OCI-LY1 (cell line): ENCODE results near the gene CAPZA1.

Experiments
- H2AFZ ChIP-seq: fragments of 200-600 bp; sonication (generic), shearing (Covaris generic); 2 replicates; pipeline ENCODE4 v1.6.0; 2014; ENCODE audit warnings: antibody characterized with exemption, mild to moderate bottlenecking, low read length
- H3F3A ChIP-seq: fragments of 200-600 bp; sonication (generic), shearing (Covaris generic); 2 replicates; pipeline ENCODE4 v1.6.0; 2014; ENCODE audit warnings: mild to moderate bottlenecking, antibody characterized with exemption, low read length, moderate library complexity; ENCODE audit not compliant: insufficient read depth
- H3K27ac ChIP-seq: fragments of 200-600 bp; sonication (generic); 2 replicates; pipeline ENCODE4 v1.5.1; 2014; ENCODE audit warnings: low read length, mixed run types, mild to moderate bottlenecking, low read depth; ENCODE audit not compliant: poor library complexity, severe bottlenecking
- H3K27me3 ChIP-seq: fragments of 200-600 bp; sonication (generic); 2 replicates; pipeline ENCODE4 v1.6.0; 2014; ENCODE audit warnings: antibody characterized with exemption, mild to moderate bottlenecking, low read length, moderate library complexity; ENCODE audit not compliant: insufficient read depth
- H3K36me3 ChIP-seq: fragments of 200-600 bp; sonication (generic); 2 replicates; pipeline ENCODE4 v1.6.1; 2014; ENCODE audit warnings: mild to moderate bottlenecking, antibody characterized with exemption, low read length, moderate library complexity, mixed read lengths; ENCODE audit not compliant: insufficient read depth
- H3K4me1 ChIP-seq: fragments of 200-600 bp; sonication (generic); 2 replicates; pipeline ENCODE4 v1.5.1; 2014; ENCODE audit warnings: mild to moderate bottlenecking, low read length, moderate library complexity; ENCODE audit not compliant: insufficient read depth, severe bottlenecking
- H3K4me2 ChIP-seq: fragments of 200-600 bp; sonication (generic), shearing (Covaris generic); 2 replicates; pipeline ENCODE4 v1.6.1; 2014; ENCODE audit warnings: low read length
- H3K4me3 ChIP-seq: fragments of 200-600 bp; sonication (generic); 2 replicates; pipeline ENCODE4 v1.5.1; 2014; ENCODE audit warnings: low read length, low read depth, mild to moderate bottlenecking, mixed read lengths; ENCODE audit not compliant: poor library complexity, severe bottlenecking
- H3K79me2 ChIP-seq: fragments of 200-600 bp; shearing (Covaris generic); 2 replicates; pipeline ENCODE4 v1.6.1; 2016; ENCODE audit warnings: mixed run types, low read length, mixed read lengths; ENCODE audit not compliant: insufficient read depth
- H3K9ac ChIP-seq: fragments of 200-600 bp; sonication (generic), shearing (Covaris generic); 2 replicates; pipeline ENCODE4 v1.6.1; 2014; ENCODE audit warnings: mild to moderate bottlenecking, low read length, mixed read lengths
- H3K9me2 ChIP-seq: fragments of 200-600 bp; sonication (generic), shearing (Covaris generic); 2 replicates; pipeline ENCODE4 v1.6.1; 2014; ENCODE audit warnings: low read depth, mild to moderate bottlenecking, low read length, mixed read lengths
- H3K9me3 ChIP-seq: fragments of 200-600 bp; shearing (Covaris generic); 2 replicates; pipeline ENCODE4 v1.6.1; 2014; ENCODE audit warnings: low read length, mixed read lengths
- H4K20me1 ChIP-seq: fragments of 200-600 bp; sonication (generic), shearing (Covaris generic); 2 replicates; pipeline ENCODE4 v1.6.0; 2016; ENCODE audit warnings: mild to moderate bottlenecking, low read length; ENCODE audit not compliant: insufficient read depth
- CTCF ChIP-seq: fragments of 200-600 bp; sonication (generic), shearing (Covaris generic); IDR thresholded peaks from 2 replicates; pipeline ENCODE4 v1.5.1; 2017; ENCODE audit warnings: mild to moderate bottlenecking, antibody characterized with exemption, low read length, moderate library complexity, mixed read lengths
- EZH2 ChIP-seq: fragments of 200-600 bp; sonication (generic), shearing (Covaris generic); IDR thresholded peaks from 2 replicates; pipeline ENCODE4 v1.8.0; 2017; ENCODE audit warnings: borderline replicate concordance, mixed run types, mild to moderate bottlenecking, antibody characterized with exemption, low read length, moderate library complexity, mixed read lengths

Gene CAPZA1

GRCh38 chr1:112643080-112643479 is 23.4 kb downstream of the CAPZA1 start:
- Histone ChIP-seq H3K4me2 (no peak overlapping the region), H3K9me2 (no peaks in the 10 kb centered on the region), H3K4me3 (no peak overlapping the region), H2AFZ (no peak overlapping the region), H3K9me3 (no peaks in the 10 kb centered on the region), H3K36me3 (peaks cover 51% of the 10 kb centered on the region), H3K79me2 (peaks cover 83% of the 10 kb centered on the region), H4K20me1 (peaks cover 2% of the 10 kb centered on the region; the same call in 1 of the 2 replicates), H3K27ac (no peak overlapping the region), H3F3A (no peaks in the 10 kb centered on the region), H3K9ac (no peak overlapping the region), H3K4me1 (no peaks in the 10 kb centered on the region), H3K27me3 (no peaks in the 10 kb centered on the region)
- no peak for TF ChIP-seq CTCF
- TF ChIP-seq EZH2 = no peak

GRCh38 chr1:112646225-112646624 is 26.6 kb downstream of the CAPZA1 start:
- no peaks in the 10 kb centered on the region for H3F3A ChIP-seq
- no peaks in the 10 kb centered on the region for H3K4me1 ChIP-seq
- TF ChIP-seq CTCF (no peak), EZH2 (no peak)
- peaks cover 67% of the 10 kb centered on the region for H3K79me2 ChIP-seq
- H4K20me1 ChIP-seq = peaks cover 2% of the 10 kb centered on the region; the same call in 1 of the 2 replicates
- no peak overlapping the region for H3K4me3 ChIP-seq
- H3K27me3 ChIP-seq = no peaks in the 10 kb centered on the region
- no peak overlapping the region for H3K9ac ChIP-seq
- H3K27ac ChIP-seq = no peak overlapping the region
- no peaks in the 10 kb centered on the region for H3K9me3 ChIP-seq
- peaks cover 77% of the 10 kb centered on the region for H3K36me3 ChIP-seq
- H3K9me2 ChIP-seq = no peaks in the 10 kb centered on the region
- H3K4me2 ChIP-seq = no peak overlapping the region
- no peak overlapping the region for H2AFZ ChIP-seq

- Histone ChIP-seq H3K79me2 (peaks cover 17% of the 10 kb centered on the region), H3K9me3 (no peaks in the 10 kb centered on the region), H3F3A (no peaks in the 10 kb centered on the region), H3K9ac (no peak overlapping the region), H3K4me2 (no peak overlapping the region), H3K4me3 (no peak overlapping the region), H3K9me2 (no peaks in the 10 kb centered on the region), H3K36me3 (peaks cover 96% of the 10 kb centered on the region), H3K27ac (no peak overlapping the region), H3K4me1 (no peaks in the 10 kb centered on the region), H4K20me1 (no peaks in the 10 kb centered on the region), H3K27me3 (no peaks in the 10 kb centered on the region), H2AFZ (no peak overlapping the region)
- TF ChIP-seq CTCF (no peak), EZH2 (no peak)
Observed at GRCh38 chr1:112651205-112651604, 31.6 kb downstream of the CAPZA1 start.
